GM12873 (cell line): Measurements from ENCODE around the gene OTOA.

ENCODE experiments used
- CTCF ChIP-seq: IDR thresholded peaks from 2 replicates; pipeline ENCODE4 v1.5.1; 2012; ENCODE audit warnings: low read depth, mild to moderate bottlenecking, moderate library complexity, low read length, control low read depth; ENCODE audit not compliant: insufficient read depth; ENCODE audit errors: missing control alignments

OTOA gene

GRCh38 chr16:21625026-21625425, 38.7 kb upstream of the OTOA start:
- TF ChIP-seq CTCF: no peak

GRCh38 chr16:21626659-21627277, 37.0 kb upstream of the OTOA start:
- no peak for TF ChIP-seq CTCF

- no peak for TF ChIP-seq CTCF
Measured at GRCh38 chr16:21628121-21628726, 35.5 kb upstream of the OTOA start.

GRCh38 chr16:21628772-21629171, 35.0 kb upstream of the OTOA start:
- TF ChIP-seq CTCF: no peak

- TF ChIP-seq CTCF: no peak
Measured at GRCh38 chr16:21634216-21634615, 29.6 kb upstream of the OTOA start.

GRCh38 chr16:21637032-21637968, 26.5 kb upstream of the OTOA start:
- no peak for TF ChIP-seq CTCF

GRCh38 chr16:21638573-21638975, 25.2 kb upstream of the OTOA start:
- TF ChIP-seq CTCF: no peak
